CD4-positive, alpha-beta T cell treated with Interleukin-10 for 1 hour (primary cell): Measurements from ENCODE around the gene ESR2.
"Not testable (repeated sequence)": the region's sequence is repeated elsewhere in the genome, so short reads cannot be mapped to it uniquely, and the experiment has no call there.

Experiments
- DNase-seq: peaks from one replicate; pipeline ENCODE4 v3.0.0-alpha.2; 2020

The ESR2 gene

DNA sequence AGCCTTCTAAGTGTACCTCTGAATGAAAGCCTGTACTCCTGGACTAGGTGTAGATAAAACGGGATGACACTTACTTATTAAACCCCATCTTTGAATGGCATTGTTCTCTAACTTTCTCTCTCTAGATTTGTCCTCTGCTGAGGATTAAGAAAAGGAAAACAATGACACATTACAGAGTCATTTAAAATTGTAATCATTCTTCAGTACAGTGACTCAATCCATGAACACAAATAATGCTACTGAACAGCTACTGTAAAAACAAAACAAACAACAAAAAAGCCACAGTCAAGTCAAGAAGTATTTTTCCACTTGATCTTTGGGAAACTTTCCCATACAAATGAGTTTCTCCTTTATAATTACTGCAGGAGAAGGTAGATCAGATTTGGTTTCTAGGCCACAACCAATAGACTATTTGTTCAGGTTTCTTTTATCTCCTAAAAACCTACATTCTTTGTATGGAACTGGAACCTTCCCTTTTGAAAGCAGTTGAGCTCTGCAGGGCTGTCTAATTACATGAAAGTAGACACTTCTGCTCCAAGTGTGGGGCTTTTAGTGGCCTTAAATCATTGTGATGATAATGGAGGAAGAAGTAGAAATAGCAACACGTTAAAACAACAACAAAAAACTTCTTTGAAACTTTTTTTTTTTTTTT, 219.1 kb downstream of the ESR2 start:
- DNase-seq = no peak

DNA sequence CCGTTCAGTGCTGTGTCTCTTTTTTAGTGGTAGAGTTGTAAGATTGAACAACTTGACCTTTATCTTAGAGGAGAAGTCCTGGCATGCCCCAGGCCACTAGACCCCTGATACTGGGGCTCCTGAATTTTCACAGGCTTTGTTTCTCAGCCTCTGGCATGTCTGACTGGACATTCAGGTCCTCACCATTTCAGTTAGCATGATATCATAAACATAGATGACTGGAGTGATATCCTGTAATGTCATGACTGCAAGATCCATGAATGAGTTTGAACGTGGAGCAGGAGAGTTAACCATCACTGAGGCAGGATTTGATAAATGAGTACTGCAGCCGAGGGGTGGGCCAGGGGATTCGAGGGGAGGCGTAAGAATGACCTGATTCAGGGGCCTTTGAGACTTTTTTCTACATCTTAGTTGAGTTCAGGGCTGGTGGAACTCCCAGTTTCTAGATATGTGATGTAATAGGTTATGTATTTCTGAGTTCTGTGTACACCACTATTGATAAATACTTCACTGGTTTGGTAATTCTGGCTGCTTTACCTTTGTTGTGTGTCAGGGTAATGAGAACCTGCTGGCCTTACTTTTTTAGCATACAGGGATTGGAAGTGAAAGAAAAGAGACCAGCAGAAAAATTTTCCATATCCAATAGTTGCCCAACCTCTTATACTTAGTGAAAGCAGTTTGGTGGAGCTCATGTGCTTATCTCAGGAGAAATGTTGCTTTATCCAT, 224.4 kb downstream of the ESR2 start:
- no peak for DNase-seq

DNA sequence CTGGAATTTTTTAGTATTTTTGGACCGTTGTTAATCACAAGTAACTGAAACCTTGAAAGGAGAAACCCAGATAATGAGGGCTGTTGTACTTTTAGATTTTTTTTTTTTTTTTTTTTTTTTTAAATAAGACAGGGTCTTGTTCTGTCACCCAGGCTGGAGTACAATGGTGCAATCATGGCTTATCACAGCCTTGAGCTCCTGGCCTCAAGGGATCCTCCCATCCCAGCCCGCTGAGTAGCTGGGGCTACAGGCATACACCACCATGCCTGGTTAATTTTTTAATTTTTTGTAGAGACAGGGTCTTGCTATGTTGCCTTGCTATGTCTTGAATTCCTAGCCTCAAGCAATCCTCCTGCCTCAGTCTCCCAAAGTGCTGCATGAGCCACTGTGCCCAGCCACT, 229.7 kb downstream of the ESR2 start:
- no peak for DNase-seq

DNA sequence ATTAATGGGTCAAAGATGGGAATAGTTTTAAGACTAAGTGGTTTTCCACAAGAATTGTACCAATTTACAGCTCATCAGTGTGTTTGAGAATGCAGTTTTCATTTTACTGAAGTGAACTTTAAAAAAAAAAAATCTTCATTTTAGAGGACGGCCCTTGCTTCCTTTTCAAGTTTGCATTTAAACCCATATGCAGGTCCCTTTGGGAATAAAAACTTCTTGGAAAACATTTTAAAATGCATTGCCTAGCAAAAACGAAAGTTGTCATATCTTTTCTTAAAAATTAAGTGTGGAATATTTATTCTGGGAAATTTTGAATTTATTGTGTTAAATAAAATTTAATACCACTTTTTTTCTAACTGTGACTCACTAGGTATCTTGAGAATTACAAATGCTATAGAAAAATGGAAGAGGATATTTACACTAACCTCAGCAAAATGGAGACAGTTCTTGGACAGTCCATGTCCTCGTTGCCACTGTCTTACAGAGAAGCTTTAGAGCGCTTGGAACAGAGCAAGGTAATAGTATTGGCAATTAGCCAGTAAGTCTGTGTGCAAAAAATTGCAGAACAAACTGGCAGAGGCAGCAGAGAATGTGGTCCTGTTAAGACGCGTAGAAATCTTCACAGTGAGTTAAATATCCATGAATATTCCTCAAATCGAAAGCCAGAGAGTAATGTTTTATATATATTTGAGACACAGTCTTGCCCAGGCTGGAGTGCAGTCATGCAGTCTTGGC, 231.6 kb downstream of the ESR2 start:
- no peak for DNase-seq

DNA sequence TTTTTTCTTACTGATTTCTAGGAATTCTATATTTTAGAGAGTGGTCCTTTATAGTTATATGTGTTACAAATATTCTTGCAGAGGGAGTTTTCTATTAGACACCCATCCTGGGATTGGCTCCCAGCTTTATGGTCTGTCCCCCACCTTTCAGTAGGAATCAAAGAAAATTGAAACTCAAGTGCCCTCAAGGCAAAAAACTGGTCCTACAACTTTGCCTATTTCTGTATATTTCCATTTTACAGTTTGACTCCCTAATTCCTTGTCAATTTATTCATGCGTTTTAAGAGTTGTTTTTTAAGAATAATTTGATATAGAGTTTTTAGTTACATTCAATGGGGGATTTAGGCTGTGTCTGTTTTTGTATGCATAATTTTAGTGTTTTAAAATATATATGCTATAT, 232.5 kb downstream of the ESR2 start:
- no peak for DNase-seq

DNA sequence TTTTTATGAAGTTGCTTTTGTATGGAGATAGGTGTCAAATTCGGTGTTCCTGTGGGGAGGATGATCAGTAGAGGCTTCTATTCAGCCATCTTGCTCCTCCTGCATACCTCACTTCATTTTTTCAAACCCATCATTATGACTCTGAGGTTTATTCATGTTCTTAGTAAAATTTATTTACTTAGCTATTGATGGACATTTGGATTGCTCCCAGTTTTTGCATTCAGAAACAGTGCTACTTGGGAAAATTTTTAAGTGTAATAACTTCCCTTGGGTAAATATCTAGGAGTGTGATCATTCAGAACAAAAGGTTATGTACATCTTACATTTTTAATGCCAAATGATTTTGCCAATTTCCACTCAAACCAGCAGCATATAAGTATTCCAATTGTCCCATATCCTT, 233.1 kb downstream of the ESR2 start:
- DNase-seq = no peak

DNA sequence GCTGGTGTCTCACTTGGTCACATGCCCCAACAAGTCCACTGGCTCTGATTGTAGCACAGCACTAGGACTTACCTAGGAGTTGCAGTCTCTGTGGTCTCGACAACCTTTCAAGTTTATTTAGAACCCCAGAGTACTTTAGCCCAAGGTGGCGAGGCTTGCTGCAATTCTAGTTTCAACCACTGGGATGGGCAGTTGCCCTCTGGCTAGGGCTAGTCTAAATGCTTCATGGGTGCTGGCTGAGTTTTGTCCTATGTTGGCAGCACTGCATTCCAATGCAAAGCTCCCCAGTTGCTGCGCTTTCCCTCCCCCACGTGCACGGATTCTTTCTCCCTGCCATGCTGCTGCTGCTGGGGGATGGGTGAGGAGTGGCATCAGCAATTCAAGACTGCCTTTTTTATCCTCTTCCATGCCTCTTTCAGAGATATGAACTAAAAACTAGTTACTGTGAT, 233.5 kb downstream of the ESR2 start:
- peak; percentile 10 for DNase-seq

DNA sequence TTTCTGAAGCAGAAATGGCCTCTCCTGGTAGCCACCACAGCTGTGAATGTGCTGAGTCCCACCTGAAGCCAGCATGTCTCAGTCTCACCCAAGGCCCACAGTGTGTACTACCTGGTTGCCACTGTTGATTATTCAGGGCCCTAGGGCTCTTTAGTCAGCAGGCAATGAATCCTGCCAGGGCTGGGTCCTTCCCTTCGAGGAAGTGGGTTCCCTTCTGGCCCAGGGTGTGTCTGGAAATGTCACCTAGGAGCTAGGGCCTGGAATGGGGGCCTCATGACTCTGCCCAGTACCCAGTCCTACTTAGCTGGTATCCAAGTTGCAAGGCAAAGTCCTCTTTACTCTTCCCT, 234.0 kb downstream of the ESR2 start:
- no peak for DNase-seq

DNA sequence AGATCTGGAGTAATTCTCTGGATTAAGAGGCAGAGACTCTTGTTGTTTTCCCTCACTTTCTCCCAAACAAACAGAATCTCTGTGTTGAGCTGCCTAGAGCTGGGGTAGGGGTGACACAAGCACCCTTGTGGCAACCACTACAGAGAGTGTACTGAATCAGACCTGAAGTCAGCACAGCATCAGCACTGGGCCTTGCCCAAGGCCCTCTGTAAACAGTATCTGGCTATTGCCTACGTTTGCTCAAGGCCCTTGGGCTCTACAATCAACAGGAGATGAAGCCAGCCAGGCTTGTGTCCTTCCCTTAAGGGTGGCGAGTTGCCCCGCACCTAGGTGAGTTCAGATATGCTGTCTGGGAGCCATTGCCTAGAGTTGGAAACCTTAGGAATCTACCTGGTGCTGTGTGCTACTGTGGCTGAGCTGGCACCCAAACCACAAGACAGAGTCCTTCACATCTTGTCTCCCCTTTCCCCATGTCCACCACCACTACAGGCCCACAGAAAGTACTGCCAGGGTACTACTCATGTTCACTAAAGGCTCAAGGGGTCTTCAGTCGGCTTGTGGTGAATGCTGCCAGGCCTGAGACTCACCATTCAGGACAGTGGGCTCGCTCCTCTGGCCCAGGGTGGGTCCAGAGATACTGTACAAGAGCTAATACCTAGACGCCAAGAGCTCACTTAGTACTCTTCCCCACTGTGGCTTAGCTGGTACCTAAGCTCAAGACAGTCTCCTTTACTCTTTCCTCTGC, 234.5 kb downstream of the ESR2 start:
- DNase-seq = no peak

DNA sequence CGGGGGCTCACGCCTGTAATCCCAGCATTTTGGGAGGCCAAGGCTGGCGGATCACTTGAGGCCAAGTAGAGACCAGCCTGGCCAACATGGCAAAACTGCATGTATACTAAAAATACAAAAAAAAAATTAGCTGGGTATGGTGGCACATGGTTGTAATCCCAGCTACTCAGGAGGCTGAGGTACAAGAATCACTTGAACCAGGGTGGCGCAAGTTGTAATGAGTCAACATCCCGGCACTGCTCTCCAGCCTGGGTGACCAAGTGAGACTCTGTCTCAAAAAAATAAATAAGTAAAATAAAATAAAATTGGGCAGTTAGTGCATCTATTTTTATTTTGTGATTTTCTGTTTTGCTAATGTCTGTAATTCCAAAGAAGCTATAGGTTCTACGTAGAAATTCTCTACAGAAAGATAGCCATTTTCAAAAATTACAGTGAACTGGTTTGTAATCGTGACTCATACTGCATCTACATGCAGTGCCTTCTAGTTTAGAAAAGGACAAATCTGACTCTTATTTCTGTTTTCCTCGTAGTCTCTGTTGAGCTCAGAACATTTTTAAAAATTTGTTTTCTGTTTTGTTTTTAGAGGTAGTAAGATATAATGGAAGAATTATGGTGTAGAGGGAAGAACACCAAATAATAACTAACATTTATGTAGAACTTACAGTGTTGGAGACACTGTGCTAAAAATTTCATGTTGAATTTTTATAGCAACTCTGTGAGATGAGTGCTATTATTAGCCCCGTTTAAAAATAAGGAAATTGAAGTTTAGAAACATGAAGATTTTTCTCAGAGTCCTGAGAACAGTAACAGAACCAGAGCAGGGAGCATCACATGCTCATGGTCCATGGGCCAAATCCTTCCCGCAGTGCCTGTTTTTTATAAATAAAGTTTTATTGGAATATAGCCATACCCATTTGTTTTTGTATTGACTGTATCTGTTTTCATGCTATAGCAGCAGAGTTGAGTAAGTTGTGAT, 240.2 kb downstream of the ESR2 start:
- no peak for DNase-seq

DNA sequence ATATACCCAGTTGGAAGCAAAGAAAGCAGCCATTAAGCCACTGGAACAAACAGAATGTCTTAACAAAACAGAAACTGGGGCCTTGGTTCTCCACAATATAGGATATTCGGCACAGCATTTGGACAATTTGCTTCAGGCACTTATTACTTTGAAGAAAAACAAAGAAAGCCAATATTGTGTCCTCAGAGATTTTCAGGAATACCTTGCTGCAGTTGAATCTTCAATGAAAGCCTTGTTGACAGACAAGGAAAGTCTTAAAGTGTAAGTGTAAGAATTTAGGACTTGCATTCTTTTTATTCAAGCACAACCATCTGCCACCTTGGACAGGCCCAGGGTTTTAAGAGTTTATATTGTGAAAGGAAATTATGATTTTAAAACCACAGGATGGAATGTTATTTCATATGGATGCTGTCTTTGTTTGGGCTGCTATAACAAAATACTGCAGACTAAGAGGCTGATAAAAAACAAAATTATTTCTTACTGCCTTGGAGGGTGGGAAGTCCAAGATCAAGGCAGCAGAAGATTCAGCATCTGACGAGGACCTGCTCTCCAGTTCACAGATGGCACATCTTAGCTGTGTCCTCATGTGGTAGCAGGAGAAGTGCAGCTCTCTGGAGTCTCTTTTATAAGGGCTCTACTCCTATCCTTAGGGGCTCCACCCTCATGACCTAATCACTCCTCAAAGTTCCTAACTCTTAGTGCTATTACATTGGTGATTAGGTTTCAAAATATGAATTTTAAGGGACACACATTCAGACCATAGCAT, 244.4 kb downstream of the ESR2 start:
- DNase-seq = no peak

DNA sequence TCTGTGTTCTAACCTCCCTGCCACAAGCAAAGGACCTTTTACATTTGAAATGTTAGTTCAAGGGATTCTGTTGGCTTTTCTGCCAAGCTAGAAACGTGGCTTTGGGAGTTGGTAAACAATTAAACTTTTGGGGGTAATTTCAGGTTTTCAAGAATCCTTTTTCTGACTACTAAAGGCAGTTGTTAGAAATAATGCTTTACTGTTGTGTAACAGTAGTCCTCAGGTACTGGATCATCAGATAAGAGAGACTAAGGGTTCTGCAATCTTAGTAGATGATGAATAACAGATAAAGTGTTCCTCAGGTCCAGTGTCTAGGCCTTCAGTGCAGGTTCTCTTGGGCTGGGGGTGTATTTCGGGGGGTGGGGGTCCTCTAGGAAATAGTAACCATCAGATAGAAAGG, 249.1 kb downstream of the ESR2 start:
- no peak for DNase-seq

DNA sequence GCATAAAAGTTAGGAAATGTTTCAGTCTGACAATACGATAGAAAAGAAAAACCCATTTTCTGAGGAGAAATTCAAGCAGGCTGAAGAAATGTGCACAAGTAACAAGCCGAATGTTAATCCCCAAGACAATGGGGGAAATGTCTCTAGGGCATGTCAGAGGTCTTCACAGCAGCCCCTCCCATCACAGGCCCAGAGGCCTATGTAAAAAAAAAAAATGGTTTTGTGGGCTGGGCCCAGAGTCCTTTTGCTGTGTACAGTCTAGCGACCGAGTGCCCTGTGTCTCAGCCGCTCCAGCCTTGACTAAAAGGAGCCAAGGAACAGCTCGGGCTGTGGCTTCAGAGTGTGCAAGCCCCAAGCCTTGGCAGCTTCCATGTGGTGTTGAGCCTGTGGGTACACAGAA, 250.9 kb downstream of the ESR2 start:
- not testable (repeated sequence) for DNase-seq

DNA sequence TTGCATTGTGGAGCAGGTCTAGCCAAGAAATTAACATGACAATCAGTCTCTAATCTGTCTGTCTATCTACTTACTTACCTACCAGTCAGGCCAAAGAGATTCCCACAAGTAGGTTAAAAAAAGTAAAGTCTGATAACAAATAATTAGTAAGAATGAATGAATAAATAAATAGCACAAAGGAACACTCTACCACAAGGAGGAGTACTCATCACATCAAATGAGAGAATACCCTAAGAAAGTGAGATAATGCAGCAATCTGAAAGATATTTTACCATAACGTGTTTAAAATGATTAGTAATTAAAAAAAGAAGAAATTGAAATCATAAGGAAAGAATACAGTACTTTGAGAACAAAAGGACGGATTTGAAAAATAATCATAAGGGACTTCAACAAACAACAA, 254.1 kb downstream of the ESR2 start:
- no peak for DNase-seq

DNA sequence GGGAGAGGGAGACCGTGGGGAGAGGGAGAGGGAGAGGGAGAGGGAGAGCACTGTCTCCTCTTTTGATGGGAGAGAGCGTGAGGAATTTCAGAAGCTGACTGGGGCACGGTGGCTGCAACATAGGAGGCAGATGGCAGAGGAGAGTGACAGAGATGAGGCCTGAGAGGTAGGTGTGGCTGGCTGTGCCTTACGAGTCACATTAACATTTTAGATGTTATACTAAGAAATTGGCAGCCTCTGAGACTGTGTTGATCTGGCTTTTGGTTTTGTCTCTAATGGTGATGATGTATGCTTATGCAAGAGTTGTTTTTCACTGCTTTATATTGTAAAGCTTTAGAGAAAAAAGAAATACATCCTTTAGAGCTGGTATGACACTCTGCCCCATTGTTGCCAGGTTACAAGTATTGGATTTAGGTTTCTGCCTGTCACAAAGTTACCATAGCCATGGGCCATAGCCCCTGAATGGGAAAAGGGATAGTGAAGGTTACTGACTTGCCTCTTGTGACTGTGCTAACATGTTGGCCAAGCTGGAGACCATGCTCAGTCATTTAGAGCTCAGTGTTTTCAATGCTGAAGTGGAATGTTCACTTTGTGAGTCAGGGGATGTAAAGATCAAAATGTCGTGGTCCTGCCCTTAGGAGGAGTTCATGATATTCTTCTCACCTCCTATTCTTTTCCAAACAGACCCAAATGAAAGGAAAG, 255.2 kb downstream of the ESR2 start:
- no peak for DNase-seq

DNA sequence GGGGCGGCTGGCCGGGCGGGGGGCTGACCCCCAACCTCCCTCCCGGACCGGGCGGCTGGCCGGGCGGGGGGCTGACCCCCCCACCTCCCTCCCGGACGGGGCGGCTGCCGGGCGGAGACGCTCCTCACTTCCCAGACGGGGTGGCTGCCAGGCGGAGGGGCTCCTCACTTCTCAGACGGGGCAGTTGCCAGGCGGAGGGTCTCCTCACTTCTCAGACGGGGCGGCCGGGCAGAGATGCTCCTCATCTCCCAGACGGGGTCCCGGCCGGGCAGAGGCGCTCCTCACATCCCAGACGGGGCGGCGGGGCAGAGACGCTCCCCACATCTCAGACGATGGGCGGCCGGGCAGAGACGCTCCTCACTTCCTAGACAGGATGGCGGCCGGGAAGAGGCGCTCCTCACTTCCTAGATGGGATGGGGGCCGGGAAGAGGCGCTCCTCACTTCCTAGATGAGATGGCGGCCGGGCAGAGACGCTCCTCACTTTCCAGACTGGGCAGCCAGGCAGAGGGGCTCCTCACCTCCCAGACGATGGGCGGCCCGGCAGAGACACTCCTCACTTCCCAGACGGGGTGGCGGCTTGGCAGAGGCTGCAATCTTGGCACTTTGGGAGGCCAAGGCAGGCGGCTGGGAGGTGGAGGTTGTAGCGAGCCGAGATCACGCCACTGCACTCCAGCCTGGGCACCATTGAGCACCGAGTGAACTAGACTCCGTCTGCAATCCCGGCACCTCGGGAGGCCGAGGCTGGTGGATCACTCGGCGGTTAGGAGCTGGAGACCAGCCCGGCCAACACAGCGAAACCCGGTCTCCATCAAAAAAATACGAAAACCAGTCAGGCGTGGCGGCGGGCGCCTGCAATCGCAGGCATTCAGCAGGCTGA, 256.1 kb downstream of the ESR2 start:
- not testable (repeated sequence) for DNase-seq

DNA sequence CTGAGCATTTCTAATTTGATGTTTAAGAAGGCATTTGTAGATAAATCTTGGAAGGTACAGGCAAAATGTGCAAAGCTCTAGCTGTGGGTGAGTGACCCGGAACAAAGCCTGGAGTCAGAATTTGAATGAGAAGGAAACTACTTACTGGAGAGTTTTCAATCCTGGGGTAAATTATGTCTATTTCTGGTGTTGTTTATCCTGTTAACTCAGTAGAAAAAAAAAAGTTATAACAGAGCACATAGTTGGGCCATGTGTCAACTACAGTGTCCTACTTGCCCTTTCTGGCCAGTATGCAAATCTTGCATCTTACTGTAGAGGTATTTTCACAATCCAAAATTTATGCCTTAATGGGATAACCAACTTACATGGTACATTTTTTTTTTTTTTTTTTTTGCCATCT, 259.0 kb downstream of the ESR2 start:
- no peak for DNase-seq
